Activated CD4-positive, alpha-beta T cell treated with anti-CD3 and anti-CD28 coated beads, Interleukin-2, Interleukin-6, amounts not matched to agents 100 ng/mL and 50 ng/mL, durations not matched to agents 16 hours and 8 hours (primary cell): ENCODE data around the gene ZBTB7B.
A peak's percentile ranks its signal among the peaks of the same experiment; 100 is the strongest.

ENCODE experiments used
- DNase-seq: peaks from one replicate; pipeline ENCODE4 v3.0.0-alpha.2; 2020

The ZBTB7B gene

DNA sequence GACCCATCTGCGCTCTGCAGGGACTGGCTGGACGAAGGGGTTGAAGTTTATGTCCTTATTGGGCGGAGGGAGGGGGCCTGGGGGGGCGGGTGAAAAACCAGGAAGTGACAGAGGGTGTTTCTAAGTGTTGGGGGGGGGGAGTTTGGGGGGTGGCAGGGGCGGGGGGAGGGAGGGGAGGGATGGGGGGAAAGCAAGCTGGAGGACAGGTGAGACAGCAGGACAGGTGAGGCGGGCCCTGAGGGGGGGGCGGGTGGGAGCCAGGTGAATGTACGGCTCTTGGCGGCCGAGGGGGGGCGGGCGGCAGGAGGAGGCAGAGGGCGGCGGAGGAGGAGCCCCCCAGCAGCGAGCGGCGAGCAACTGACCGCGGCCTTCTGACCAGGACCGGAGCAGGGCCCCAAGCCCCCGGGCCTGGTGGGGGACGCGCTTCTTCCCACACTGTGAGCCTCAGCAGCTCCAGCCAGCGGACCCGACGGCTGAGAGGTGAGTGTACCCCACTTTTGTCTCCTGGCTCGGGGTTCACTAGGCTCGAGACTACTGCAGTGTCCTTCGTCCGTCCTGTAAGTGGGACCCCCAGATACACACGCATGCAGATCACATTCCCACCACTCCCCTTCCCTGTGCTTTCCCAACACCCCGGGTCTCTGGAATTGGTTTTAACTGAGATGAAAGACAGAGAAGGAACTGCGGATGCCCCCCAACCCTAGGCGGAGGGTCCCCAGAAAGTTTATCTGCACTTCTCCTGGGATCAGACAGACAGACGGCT is at the start of gene ZBTB7B:
Gene ZBTB7B (plus strand): TSS at position 339 of the 763 bp plus-strand sequence. CDS start 11,859 bp downstream, outside the sequence.
- DNase-seq: peak; percentile 8

DNA sequence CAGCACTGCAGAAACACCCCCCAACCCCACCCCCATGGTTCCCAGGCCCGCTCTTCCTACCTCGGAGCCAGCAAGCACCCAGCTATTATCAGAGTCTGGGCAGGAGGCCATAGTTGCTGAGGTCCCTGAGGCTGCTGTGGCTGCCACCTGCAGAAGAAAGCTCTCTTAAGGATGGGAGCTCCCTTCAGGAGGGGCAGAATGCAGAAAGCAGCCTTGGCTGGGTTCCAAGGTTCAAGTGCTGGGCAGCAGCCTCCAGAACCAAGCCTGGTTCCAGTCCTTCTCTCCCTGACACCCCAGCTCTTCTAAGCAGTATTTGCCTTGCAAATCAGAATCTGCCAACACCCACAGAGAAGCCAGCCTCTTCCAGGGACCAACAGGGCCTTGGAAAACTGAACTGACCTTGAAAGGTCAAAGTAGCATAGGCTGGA is 49.0 kb upstream of the ZBTB7B start:
- no peak for DNase-seq

DNA sequence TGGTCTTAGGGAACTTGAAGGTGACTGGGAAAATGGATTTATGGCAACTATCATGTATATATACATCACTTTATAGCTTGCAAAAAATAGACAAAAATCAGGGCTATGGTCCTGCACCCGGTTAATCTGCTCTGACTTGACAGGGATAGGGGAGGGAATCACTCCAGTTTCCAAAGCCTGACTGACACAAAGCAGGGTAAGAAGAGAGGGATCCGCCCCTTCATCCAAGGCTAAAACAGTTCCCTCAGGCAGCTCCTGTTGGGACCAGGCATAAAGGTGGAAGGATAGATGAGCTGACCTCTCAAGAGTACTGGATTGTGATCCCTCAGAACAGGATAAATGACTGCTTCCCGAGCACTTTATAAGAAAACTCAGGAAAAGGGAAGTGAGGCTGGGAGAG is 48.1 kb upstream of the ZBTB7B start:
- no peak for DNase-seq

DNA sequence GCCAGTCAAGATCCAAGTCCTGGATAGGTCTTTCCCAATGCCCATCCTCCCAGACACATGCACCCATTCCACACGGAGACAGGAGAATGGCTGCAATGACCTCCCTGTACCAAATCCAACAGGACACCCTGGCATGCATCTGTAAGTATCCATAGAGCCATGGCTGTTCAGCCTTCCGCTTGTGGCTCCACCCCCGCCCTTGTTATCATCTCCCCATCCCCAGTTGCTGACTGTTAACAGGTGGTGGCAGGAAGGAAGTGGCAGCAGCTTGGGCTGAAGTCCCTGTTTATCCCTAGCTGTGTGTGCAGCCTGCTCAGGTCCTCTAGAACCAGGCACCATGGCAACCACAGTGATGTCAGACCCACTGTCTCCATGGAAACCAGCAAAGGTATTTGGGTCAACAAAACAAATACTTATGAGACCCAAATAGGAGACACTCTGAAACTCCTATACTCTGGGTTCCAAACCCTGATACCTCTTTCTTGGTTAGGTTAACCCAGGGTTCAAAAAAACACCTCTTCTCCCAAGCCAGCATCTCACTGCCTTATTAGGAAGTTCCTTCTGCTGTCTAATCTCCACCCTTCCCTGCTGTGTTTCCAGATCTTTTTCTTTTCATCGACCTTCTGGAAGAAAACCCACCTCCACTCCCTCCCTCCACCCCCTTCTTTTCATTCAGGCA is 47.4 kb upstream of the ZBTB7B start:
- peak; percentile 93 for DNase-seq

DNA sequence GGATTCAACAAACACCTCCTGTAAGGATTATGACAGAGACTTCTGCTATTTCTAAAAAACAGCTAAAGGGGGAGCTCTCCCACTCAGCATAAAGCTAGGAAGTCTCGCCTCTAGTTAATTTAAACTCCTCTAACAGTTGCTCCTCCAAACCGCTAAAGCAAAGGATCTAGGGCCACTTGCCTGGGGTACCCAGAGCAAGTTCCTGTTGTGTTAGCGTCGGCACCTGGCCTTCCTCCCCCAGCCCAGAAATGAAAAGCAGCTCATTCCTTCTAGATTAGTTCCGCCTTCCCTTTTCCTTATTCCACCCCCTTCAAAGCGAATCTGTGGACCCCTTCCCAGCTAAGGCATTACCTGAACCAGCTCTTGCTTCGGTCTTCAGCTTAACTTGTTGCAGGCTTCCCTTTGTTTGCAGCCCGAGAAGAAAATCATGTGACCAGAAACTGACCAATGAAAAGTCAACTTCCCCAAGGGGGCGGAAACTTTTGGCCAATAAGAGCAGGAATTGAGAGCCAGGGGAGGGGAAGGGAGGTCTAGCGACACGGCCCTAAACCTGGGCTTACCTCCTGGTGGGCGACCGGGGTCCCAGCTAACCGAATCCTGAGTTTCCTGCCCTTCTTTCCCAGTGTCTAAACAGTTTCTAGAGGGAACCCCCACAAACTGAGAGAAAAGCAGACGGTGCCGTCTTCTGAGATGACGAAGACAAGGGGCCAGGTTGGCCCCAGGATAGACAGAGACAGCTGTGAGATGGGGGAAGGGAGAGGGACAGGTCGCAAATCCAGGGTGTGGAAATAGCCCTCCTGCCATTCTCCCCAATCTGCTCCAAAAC is 46.7 kb upstream of the ZBTB7B start, which contains the start of gene PBXIP1:
Gene PBXIP1 (minus strand): TSS at position 382 of the 826 bp plus-strand sequence. CDS start 2,378 bp downstream, outside the sequence.
- DNase-seq: peak; percentile 93

DNA sequence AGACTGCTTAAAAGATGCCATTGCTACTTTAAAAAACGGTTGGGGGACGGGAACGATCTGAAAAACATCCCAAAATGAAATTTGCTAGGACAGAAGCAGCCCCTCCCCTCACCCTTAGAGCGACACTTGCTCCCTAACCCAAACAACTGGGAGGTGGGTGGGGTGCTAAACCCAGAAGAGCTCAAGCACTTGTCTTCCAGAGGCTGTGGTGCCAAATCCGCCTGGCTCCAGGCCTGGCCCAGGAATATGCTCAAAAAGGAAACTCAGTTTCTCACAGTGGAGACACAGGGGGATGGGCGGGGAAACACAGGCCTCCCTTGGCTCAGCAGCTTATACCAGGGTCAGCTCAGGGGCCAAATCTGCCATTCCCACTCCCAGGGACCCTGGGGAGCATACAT is 46.1 kb upstream of the ZBTB7B start:
- DNase-seq: no peak

DNA sequence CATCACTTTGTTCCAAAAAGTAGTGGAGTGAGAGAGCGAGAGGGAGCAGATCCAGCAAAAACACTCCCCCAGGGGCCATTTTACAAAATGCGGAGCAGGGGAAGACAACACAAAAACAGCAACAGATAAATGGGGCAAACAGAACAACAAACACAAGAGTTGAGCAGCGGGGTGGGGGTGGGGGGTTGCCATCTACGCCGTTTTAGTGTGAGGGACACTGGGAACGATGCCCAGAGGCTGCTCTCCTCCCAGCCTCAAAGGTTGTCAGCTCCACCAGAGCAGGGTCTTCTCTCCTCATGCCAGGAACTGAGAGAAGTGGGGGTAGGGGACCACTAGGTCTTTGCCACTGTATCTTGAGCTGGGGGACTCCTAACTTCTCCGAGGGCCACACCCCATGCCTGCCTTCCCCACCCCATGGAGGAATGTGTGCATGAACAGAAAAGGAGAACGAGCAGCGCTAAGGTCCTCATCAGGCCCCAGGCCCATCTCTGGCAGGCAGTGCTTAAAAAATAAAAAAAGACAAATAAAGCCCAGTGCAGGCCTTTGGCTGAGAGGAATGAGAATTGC is 45.4 kb upstream of the ZBTB7B start:
- DNase-seq: no peak

DNA sequence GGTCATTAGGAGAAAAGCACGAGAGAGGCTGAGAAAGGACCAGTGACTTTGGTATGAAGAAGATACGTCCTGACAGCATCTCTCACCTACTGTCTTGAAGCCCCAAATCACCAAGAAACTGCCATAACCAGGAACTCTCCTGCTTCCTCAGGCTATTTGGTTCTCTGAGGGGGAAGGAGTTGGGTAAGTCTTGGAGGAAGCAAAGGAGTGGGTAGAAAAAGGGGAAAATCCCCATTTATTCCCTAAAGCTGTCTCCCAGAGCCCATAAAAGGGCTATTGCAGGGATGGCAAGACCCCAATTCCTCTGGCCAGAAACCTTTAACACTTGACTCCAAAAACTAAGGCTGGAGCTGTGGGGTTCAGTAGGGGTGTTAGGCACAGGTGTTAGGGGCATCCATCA is 44.6 kb upstream of the ZBTB7B start:
- no peak for DNase-seq

DNA sequence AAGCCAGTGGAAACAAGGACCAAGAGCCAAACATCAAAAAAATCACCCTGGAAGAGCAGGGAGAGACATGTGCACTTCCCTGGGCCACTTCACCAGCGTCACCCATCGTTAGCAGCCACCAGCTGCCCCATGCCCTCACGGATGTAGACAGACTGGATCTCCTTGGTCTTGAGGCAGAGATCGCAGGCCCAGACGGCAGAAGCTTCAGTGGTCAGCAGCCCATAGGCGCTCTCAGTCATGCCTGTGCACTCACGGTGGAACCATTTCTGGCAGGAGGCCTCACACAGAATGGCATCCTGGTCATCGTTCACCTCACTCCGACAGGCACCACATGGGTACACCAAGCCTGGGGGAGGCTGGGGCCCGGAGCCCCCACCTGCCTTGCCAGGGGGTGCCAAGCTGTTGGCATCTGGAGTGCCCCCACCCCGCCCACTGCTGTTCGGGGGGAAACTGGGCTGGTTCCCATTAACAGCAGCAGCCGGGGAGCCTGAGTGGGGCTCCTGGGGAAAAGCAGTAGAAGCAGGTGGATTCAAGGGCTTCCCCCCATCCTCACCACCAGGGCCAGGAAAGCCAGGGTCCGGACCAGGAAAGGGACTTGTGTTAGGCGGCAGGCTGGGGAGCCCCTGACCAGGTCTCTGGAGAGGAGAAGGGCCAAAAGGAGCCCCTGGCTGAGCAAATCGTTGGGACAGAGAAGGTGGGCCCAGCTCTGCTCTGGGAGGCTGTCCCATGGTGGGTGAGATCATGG is 43.7 kb upstream of the ZBTB7B start:
- no peak for DNase-seq

DNA sequence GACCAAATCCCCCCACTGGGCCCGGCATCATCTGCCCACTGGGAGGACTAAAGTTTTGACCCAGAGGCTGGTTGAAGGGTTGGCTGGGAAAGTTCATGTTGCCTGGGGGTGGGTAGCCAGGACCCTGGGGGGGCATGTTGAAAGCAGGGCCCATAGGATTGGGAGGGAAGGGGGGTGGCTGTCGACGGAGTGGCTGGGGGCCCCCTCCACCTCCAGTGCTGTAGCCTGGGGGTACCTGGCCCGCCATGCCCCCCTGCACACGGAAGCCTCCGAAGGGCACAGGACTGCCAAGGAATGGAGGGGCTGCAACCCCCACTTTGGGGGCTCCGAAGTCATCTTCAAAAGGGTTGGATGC is 43.2 kb upstream of the ZBTB7B start:
- DNase-seq: no peak

DNA sequence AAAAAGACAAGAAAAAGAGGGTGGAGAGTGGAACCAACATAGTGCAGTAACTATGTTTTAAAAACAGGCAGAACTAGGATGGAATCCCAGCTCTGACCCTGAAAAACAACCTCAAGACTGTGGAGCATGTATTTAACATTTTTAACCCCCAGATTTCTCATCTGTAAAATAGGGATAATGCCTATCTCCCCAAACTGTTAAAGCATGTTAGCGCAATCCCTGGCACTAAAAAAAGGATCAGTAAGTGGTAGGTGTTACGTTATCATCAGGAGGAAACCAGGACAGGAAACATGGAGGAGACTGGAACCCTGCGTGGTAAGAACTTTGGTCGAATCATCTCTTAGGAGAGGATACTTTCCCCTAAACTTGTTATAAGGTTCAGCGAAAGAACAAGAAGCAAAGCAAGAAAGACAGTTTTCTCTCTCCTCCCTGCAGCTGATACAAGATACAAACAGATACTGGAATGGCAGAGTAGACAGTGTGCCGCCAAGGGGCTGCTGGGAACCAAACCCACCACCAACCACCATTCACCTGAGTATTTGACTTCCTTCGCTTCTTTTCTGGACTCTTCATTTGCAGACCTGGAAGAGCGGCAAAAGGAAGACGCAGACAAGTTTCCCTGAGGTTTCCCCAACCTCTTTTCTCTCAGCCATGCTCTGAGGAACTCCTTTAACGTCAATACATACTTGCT is 42.0 kb upstream of the ZBTB7B start:
- no peak for DNase-seq

DNA sequence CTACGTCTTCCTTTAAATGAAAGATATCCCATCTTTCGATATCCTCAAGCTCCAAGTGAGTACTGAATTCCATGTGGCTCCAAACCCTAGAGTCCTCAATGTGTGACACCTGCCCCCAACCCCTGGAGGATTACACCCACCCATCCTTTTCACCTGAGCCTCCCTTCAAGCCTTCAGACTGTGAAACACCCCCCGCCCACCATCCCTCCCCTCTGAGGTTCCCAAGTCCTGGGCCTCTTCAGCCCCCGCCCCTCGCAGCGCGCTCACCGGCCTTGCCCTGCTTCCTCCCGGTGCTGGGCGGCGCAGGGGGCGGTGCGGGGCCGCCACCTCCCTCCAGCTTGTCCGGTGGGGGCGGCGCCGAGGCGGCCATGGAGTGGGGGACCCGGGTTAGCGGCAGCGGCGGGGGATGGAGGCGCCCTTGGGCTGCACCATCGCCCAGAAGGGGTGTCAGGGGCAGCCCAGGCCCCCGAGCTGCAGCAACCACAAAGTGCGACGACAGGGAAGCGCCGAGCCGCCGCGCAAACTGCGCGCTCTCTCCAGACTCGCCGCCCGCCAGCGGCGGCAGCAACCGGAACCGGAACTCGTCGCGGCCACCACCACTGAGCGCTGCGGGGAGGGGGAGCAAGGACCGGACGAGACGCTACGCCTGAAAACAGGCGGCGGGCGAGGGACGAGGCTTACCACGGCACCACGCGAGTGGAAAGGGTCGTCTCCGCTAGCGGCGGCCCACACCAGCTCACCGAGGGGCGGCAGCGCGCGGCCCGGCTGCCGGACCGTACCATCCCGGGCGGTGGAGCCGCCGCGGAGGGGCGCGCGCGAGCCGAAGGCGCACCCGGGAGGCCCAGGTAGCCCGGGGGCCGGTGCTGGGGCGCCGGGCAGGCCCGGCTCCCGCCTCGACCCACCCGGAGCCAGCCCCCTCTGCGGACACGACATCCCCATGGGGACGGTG is 41.1 kb upstream of the ZBTB7B start, which contains the start of gene PYGO2:
Gene PYGO2 (minus strand): TSS at position 576 of the 949 bp plus-strand sequence. CDS start 206 bp downstream, at position 370.
- DNase-seq: peak; percentile 88

DNA sequence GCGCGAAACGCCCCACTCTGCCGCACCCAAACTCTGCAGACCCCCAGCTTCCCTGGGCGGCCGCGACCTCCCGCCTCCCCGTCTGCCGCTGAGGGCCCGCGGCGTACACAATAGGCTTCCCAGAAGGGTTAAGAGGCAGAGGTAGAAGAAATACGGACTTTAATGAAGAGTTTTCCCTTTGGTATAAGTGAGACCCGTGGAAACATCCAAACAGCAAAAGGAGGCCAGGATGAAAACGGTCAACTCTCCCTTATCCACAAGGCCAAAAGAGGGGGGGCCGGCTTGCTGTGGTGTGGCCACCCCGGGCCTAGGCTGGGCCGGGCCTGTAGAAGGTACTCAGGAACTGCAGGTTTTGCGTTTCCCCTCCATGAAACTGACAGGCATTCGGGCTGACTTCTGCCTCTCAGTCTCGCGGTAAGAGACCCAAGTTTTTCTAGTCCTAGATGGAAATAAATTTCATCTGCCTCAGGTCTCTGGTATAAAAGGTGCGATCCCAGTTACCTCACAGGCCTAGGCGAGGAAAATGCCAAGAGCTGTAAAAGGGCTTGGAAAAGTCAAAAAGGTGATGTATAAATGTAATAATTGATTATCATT is 40.3 kb upstream of the ZBTB7B start:
- no peak for DNase-seq

DNA sequence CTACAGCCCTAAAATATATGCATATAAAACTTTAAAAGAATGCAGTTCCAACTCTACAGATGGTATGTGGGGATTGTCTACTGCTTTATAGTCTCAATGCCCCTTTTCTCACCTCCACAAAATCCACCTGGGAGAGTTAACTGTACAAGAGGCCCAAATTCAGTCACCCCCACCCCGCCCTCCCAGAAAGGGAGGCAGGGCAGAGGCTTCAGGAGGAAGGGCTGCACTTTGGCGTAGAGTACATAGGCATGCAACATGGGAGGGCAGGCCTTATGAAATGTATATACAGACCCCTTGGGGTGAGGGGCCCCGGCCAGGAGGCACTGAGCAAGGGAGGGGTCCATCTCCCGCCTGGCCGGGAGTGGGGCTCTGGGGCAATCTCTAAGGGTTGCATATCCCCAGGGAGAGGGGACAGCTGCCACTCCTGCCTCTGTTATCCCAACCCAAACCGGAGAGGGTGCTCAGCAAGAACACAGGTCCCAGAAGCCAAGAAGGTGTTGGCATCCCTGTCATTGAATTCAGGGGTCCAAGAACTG is 39.7 kb upstream of the ZBTB7B start:
- no peak for DNase-seq

DNA sequence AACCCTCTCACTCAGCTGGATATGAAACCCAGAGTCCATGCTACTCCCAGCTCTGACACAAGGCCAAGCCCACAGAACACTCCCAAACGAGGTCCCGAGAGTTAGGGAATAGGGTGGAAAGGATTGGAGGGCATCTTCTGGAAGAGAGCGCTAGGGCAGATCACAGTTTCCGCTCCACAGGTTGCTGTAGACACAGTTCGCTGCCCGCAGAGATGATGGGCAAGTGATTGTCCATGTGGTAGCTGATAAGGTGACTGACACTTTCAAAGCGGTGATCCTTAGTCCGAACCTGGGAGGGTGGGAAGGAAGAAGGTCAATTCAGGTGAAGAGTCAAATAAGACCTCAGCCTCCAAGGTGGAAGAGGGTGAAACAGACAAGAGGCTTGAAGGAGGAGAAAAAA is 39.0 kb upstream of the ZBTB7B start:
- no peak for DNase-seq

DNA sequence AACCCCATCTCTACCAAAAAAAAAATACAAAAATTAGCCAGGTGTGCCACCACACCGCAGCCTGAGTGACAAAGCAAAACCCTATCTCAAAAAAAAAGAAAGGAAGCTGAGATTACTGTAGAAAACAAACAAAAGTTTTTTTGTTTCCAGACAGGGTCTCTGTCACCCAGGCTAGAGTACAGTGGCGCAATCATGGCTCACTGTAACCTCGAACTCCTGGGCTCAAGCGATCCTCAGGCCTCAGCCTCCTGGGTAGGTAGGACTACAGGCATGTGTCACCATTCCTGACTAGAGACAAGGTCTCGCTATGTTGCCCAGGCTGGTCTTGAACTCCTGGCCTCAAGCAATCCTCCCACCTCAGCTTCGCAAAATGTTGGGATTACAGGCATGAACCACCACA is 38.2 kb upstream of the ZBTB7B start:
- no peak for DNase-seq

DNA sequence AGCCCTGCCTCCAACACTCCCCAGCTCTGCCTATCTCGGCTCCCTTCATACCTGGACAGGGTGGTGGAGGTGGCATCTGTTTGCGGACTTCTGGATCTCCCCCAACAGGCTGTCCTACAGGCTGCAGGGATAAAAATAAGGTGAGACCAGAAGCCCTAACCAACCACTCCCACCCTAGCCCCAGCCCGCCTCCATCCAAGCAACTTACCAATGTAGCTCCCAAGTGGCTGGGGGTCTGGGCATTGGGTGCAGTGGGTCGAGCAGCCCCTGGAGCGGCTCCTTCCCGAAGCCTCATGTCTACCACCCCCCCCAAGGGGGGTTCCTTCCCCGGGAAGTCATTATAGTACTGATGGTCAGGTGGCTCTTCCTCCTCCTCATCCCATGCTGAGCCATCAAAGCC is 36.5 kb upstream of the ZBTB7B start:
- DNase-seq: no peak

DNA sequence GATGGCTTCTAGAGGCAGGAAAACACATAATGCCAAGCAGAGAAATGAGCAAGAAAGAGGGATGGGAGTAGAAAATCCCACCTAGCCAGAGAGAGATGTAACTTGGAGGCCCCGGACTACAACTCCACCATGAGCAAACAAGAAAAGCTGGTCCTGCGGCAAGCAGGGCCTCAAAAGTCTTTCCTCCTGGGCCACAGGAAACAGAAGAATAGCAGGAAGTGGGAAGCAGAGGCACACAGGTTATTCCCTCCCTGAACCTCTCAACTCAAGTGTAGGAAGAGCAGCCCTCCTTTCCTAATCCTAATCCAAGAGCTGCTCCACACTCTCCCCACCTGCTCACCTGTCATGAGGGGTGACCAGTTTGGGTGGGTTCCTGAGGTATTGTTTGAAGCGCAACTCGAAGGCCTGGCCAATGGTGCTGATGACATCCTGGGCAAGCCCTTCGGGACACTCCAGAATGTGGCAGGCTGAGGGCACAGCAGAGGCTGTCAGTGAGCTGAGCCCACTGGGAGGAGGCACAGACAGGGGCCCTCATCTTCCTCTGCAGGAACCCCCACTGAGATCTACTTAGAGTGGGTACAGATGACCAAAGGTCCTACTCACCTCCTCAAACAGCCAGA is 35.2 kb upstream of the ZBTB7B start:
- no peak for DNase-seq

DNA sequence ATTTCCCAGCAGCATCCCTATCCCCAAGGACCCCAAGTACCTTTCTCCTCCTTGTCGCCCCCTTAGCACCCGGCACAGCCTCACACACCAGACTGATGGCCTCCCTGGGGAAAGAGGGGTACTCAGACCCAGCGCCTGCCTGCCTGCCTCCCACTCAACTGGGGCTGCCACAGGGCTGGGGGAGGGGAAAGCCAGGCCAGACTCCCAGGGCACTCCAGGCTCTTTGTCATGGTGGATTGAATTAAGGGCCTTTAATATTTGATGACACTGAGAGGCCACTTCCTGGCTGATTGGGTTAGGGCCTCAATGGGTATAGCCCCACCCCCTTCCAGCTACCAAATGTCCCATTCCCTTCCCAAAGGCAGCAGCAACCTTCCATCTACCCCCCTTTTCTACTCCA is 33.9 kb upstream of the ZBTB7B start:
- no peak for DNase-seq
